22Rv1 (cell line): Measurements from ENCODE around the gene RGS7.

Experiments used
- ZFX ChIP-seq: fragments of 450-650 bp; IDR thresholded peaks from 2 replicates; pipeline ENCODE4 v1.6.1; 2017; ENCODE audit warnings: antibody characterized with exemption, borderline replicate concordance
- TF ChIP-seq, protein P1 (sequence below): fragments of 450-650 bp; IDR thresholded peaks from 2 replicates; pipeline ENCODE4 v1.5.1; 2017; ENCODE audit warnings: mild to moderate bottlenecking

DNA sequence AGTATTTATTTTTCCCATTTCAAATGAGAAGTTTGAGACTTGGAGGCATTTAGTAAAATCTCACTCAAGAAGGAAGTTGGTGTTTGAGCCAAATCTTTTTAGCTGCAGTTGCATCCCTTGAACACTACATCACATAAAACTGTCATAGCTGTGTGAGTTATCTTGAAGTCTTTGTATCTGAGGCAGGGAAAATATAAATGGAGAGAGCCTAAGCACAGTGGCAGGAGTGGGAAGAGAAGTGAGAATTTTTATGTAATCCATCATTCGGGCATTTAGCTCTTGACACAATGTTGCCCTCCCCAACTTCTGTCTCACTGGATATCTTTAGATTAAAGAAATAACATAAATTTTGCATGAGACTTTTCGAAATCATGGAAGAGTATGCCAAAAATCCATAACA is 509.7 kb downstream of the RGS7 start:
- TF ChIP-seq, protein P1, sequence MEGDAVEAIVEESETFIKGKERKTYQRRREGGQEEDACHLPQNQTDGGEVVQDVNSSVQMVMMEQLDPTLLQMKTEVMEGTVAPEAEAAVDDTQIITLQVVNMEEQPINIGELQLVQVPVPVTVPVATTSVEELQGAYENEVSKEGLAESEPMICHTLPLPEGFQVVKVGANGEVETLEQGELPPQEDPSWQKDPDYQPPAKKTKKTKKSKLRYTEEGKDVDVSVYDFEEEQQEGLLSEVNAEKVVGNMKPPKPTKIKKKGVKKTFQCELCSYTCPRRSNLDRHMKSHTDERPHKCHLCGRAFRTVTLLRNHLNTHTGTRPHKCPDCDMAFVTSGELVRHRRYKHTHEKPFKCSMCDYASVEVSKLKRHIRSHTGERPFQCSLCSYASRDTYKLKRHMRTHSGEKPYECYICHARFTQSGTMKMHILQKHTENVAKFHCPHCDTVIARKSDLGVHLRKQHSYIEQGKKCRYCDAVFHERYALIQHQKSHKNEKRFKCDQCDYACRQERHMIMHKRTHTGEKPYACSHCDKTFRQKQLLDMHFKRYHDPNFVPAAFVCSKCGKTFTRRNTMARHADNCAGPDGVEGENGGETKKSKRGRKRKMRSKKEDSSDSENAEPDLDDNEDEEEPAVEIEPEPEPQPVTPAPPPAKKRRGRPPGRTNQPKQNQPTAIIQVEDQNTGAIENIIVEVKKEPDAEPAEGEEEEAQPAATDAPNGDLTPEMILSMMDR = no peak
- TF ChIP-seq ZFX = no peak
